Gastrocnemius medialis (tissue), 4 donors: ENCODE data around the gene PAX2.

Source experiments
- CTCF ChIP-seq, 5 experiments: fragments of 450-650 bp in 3 of 5; fragments of 200-600 bp in 2 of 5; sonication (generic) in 2 of 5; IDR thresholded peaks in 4 of 5; conservative IDR thresholded peaks in 1 of 5; 1 replicate in 4 of 5; 2 replicates in 1 of 5; pipeline ENCODE4 v1.5.1; 2016 to 2019; ENCODE audit warnings: antibody characterized with exemption in 5 of 5, mild to moderate bottlenecking in 3 of 5, moderate library complexity in 3 of 5
- POLR2A ChIP-seq, 2 donors: fragments of 450-650 bp; IDR thresholded peaks; one replicate each; pipeline ENCODE4 v1.6.1; 2017; ENCODE audit warnings: antibody characterized with exemption in 2 of 2, mild to moderate bottlenecking in 2 of 2, moderate library complexity in 2 of 2

GRCh38 chr10:100763043-100763747, 17.8 kb downstream of the PAX2 start:
- no peak for TF ChIP-seq CTCF (IDR thresholded peaks at IDR 0.05 in 4 of 5, conservative IDR thresholded peaks at IDR 0.05 in 1 of 5)
- TF ChIP-seq POLR2A (IDR thresholded peaks at IDR 0.05), result no peak
